Adipose tissue (tissue), 3 donors: ENCODE data around the gene OCA2. TPM values are rescaled to one million over a fixed set of nuclear protein-coding genes. Genes with fewer than 3 reads are reported as not detected.

Experiments
- H3K27ac ChIP-seq: one replicate; pipeline ENCODE4 v1.5.1; 2013; ENCODE audit warnings: low read depth, low read length
- WGBS, 3 donors: extraction: QIAGEN DNeasy Blood & Tissue Kit; methylation state at CpG; one replicate each; pipeline ENCODE4 v1.1.7; 2013; 5-methylcytosine and 5-hydroxymethylcytosine counted together
- polyA plus RNA-seq, 3 donors: library from polyadenylated mRNA; stranded (reverse); fragments of 200-250 nt; gene quantifications; one replicate each; pipeline ENCODE4 v1.2.3, GENCODE V29; 2013
- donor health status: healthy with polysubstance abuse.
- donor health status: Bipolar disorder and iron deficiency.
- donor health status: healthy.

Gene OCA2
- polyA plus RNA-seq, 3 donors, result 0.06 TPM; not detected in 2

DNA sequence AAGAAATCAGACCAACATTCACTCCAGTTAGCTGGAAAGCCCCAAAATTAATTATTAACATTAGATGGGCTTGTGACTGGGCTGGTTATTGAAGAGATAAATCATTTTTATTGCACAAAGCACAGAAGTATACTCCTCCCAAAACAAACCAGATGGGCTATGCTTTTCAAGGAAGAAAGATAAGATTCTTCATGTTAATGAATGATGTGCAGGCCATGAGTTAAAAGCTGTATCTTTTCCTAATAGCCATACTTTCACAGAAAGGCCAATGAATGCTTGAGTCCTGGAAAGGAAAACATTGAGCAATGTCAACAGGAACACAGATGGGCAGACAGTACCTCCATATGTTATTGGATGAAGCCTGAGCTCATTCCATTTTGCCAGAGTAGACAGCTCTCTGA lies 55.4 kb downstream of the OCA2 start:
- no peak overlapping the region for H3K27ac ChIP-seq

- WGBS, 3 donors, result 40 to 63% (median 63%) methylated on average over 4 of the region's 4 CpGs
- no peak overlapping the region for H3K27ac ChIP-seq
These were observed 61.0 kb downstream of the OCA2 start for GRCh38 chr15:28037969-28038590.

DNA sequence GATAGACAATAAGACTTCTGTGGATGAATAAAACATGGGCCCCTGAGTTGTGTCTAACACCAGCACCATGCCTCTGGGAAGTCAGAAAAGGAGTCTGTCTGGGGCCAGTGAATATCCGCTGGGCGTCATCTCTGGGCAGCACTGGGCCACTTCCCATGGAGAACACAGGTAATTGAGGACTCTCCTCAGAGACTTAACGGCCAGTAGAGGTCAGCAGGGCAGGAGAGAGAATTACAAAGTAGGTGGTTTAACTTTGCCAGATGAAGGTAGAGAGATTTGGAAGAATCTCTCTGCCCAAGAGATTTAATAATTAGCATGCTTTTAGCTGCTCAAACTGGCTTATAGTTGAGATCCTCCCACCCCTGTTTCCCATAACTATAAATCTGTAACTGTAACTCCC lies 65.7 kb downstream of the OCA2 start:
- no peak overlapping the region for H3K27ac ChIP-seq
- 65 to 67% (median 65%) methylated on average over 3 of the region's 3 CpGs for WGBS, 3 donors

GRCh38 chr15:28030801-28031200 lies 68.3 kb downstream of the OCA2 start:
- 63 to 81% (median 65%) methylated on average over 2 of the region's 2 CpGs for WGBS, 3 donors
- no peak overlapping the region for H3K27ac ChIP-seq

GRCh38 chr15:28027714-28028076 lies 71.4 kb downstream of the OCA2 start:
- no peak overlapping the region for H3K27ac ChIP-seq
- 93 to 94% (median 93%) methylated on average over 12 of the region's 12 CpGs for WGBS, 3 donors

DNA sequence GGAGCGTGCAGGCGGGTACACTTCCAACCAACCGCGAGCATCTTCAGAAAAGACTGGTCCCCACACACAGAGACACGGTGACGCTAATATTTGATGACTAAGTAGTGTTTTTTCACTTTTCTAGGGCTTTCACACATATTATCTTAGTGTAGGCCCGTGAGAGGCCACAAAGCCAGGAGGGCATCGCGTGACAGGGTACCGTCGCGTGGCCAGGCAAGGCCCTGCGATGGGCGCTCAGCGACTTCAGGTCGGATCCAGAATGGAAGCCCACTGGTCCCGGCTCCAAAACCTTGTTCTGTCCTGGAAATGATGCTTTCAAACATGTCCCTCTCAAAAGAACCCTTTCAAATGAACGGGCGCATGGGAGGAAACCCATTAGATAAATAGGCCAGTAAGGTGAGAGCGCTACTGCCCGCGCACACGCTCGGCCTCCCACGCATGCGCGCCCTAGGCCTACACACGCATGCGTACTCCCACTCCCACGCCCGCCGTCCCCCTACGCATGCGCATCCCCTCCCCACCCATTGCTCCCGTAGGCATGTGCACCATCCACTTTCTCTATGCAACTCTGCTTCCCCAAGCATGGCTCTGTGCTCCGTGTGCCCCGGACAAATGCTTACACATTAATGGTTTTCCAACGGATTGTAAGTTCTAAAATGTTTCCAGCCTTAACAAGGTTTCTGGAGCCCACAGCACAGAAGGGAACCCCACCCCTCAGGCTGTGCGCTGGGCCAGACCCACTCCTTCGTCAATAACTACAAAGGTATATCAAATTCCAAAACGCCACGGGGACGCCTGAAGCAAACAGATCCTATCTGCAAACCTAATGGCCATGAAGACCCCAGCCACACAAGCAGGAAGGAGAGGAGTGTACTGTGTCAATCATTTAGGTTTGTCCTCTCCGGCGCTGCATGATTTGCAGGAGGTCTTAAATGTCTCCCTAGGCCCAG lies 72.1 kb downstream of the OCA2 start:
- WGBS, 3 donors, result 91 to 94% (median 93%) methylated on average over 45 of the region's 45 CpGs
- no peak overlapping the region for H3K27ac ChIP-seq

- H3K27ac ChIP-seq, result no peak overlapping the region
- WGBS, 3 donors, result 88 to 92% (median 90%) methylated on average over 9 of the region's 9 CpGs
These were observed 72.9 kb downstream of the OCA2 start for GRCh38 chr15:28026221-28026620.

GRCh38 chr15:28025413-28025812 lies 73.7 kb downstream of the OCA2 start:
- H3K27ac ChIP-seq, result no peak overlapping the region
- 87 to 90% (median 88%) methylated on average over 7 of the region's 7 CpGs for WGBS, 3 donors

DNA sequence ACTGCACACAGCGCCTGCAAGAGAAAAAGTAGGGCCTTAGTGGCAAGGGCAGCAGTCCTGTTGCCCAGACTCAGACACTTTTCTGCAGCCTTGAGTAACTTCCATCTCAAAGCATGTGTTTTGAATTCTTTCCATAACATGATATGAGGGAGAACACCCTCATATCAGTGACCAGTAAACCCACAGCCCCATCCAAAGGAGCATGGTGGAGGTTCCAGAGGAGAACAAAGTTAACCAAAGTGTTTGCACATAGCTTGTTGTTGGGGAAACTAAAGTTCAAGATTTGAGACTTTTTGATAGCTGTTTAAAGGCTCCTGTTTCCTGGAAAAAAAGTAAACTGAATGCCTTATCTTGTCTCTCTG lies 74.2 kb downstream of the OCA2 start:
- 88 to 94% (median 91%) methylated on average over 1 of the region's 1 CpG for WGBS, 3 donors
- no peak overlapping the region for H3K27ac ChIP-seq

DNA sequence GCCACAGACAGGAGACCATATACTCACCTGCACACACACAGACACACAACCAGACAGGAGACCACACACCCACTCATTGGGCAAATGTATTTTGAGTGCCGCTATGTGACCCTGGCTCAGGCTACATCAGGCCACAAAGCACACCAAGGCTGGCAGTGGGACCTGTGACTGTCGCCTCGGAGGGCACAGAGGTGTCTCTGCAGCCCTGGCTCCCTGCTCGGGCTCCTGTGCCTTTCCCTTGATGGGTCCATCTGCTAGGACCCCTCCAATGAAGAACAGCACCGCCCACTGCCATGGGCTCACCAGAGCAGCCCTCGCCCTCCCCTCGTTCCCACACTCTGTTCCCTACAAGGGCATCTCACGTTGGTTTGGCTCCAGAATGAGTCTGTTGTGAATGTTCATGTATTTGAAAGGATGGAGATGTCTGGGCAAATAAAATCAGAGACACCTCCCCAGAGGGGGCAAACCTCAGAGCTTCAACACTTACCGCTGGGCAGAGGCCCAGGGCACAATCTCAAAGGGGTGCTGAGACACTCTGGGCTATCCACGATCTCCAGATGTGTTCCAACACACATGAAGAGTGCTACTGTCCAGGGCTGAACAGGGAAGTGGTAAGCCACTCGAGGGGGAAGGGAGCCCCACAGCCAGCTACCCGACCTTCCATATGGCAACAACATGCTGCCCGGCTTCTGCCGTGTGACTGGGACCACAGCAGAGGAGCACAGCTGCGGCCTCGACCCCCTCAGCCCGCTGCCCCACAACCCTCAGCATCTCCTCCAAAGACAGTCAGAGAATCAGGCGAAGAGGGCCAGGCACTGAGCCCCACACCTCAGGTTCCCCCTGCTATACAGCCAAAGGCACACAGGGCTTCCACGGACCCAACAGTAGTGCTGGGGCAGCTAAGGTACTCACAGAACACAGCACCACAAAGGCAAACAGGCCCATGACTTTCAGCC lies 74.9 kb downstream of the OCA2 start:
- no peak overlapping the region for H3K27ac ChIP-seq
- 75 to 82% (median 80%) methylated on average over 19 of the region's 19 CpGs for WGBS, 3 donors

- no peak overlapping the region for H3K27ac ChIP-seq
- WGBS, 3 donors, result 92 to 98% (median 94%) methylated on average over 8 of the region's 8 CpGs
These were observed 75.7 kb downstream of the OCA2 start for GRCh38 chr15:28023422-28023821.

DNA sequence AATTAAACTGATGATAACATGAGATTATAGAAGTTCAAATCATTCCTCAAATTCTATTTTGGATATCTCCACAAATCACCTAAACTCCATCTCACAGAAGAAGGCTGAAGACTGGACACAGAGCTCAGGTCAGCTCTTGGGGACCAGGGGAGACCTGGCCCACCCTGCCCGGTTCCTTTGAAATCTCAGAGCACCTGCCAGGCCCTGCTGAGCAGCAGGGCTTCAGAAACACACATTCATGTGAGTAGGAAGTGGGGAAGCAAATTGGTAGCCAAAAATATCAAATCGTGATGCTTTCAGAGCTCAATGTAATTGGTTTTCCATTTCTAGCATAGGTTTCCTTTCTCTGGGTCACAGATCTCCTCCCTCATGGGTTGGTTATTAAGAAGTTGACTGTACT lies 76.2 kb downstream of the OCA2 start:
- WGBS, 3 donors, result 77 to 91% (median 80%) methylated on average over 2 of the region's 2 CpGs
- H3K27ac ChIP-seq, result no peak overlapping the region

DNA sequence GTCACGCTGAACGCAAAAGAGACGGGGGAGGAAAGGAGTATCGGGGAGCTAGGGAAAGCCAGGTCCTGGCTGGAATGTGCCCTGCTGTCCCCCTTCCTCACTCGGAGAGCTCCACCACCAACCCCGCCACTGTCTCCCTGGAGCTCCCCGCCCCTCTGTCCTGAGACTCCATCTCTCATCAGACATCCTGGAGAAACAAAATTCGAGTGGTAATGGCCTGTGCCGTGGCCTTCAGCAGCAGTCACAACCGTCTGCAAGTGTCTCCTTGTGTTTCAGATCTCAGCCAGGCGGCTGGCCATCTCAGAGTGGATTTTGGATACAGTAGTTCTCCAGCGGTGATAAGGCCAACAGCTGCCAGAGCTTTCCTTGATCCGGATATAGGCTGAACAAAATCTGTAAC lies 76.9 kb downstream of the OCA2 start:
- 70 to 79% (median 77%) methylated on average over 13 of the region's 13 CpGs for WGBS, 3 donors
- no peak overlapping the region for H3K27ac ChIP-seq

DNA sequence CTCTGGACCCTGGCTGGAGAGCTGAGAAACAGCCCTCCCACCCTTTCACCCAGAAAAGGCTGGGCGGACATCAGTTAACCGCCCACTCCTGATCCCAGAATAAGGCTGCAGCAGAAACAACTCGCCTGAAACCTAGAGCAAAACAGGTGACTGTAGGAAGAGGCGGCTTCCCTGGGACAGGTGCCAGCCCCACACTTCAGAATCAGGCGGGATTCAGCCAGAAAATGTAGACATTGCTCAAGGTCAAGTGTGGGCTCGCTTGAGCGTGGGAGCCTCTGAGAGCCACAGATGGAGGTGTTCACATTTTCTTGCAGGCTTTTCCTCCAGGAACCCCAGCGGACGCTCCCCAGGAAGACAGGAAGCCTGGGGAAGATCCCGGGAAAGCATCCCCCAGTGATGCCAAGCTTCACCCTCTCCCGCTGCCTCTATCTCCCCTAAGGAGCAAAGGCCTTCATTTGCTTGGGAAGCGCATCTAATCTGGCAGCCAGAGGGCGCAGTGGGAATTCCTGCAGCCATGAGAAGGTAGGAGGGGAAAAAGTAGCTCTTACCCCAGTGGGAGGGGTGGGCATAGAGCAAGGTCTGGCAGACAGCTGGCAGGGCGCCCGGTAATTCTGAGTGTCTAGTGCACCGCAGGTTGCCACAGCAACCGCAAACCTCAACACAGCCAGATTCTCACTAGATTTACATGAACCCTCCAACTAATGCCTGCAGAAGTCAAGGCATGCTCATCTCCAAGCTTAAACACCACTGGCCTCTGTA lies 77.7 kb downstream of the OCA2 start:
- 23 to 41% (median 40%) methylated on average over 17 of the region's 17 CpGs for WGBS, 3 donors
- H3K27ac ChIP-seq, result no peak overlapping the region

DNA sequence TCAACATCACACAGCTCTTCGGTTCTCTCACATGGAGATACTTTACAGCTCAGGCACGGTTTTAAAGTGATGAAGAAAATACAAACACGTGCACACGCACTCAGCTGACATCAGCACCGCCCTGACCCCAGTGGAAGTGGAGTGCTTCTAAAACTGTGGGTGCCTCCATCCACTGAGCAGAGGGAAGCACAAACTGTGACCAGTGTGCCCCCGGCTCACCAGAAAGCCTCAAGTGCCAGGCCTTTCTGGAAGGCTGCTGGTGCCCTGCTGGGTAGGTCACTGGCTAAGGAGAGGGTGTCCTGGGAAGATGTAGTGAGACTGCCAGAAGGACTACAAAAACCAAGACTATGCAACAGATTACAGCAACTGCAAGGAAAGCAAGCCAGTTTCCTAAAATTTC lies 78.5 kb downstream of the OCA2 start:
- no peak overlapping the region for H3K27ac ChIP-seq
- WGBS, 3 donors, result 78 to 83% (median 79%) methylated on average over 6 of the region's 6 CpGs

DNA sequence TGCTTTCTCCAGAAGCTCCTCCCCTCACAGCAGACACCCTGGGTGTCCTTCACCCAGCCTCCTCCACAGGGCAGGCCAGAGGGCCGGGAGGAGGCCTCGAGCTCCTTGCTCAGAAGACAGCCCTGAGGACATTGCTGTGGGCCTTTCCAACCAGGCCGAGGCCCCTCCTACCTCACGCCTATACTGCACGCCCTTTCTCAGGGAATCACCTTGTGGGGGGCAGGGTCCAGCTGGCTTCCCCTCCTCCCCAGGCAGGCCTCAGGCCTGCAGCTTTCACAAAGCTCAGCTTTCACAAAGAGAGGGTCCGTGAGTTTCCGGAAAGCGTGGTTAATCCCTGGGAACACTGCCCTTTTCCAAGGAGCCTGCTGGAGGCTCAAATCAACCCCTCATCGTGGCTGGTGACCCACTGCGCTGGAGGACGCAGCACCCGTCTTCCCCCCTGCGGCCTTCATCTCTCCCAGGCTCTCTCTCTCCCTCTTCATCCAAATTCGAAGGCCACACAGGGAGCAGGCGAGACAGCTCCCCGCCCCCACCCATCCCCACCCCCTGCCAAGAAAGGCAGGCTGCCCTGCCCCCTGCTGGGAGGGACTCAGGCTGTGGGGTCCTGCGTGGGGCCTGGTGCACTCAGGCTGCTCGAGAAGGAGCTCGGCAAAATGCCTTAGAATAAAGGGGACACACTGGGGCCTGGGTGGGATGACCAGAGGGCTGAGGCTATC lies 79.4 kb downstream of the OCA2 start:
- H3K27ac ChIP-seq, result no peak overlapping the region
- 72 to 85% (median 83%) methylated on average over 19 of the region's 19 CpGs for WGBS, 3 donors

- no peak overlapping the region for H3K27ac ChIP-seq
- WGBS, 3 donors, result 87 to 92% (median 89%) methylated on average over 26 of the region's 26 CpGs
These were observed 80.6 kb downstream of the OCA2 start for GRCh38 chr15:28018291-28019044.
